MM.1S (cell line): Measurements from ENCODE around the gene ABCA13.

Source experiments
- DNase-seq: peaks from one replicate; pipeline ENCODE4 v3.0.0-alpha.2; 2015
- H2AFZ ChIP-seq: fragments of 300-600 bp; sonication (generic); 2 replicates; pipeline ENCODE4 v1.6.0; 2016; ENCODE audit warnings: antibody characterized with exemption, low read length
- H3F3A ChIP-seq: fragments of 300-600 bp; sonication (generic); 2 replicates; pipeline ENCODE4 v1.6.1; 2016; ENCODE audit warnings: mild to moderate bottlenecking, antibody characterized with exemption, low read length, moderate library complexity, mixed read lengths; ENCODE audit not compliant: insufficient read depth
- H3K27ac ChIP-seq: fragments of 300-600 bp; sonication (generic); 2 replicates; pipeline ENCODE4 v1.5.1; 2016; ENCODE audit warnings: mild to moderate bottlenecking, low read length
- H3K27me3 ChIP-seq: fragments of 300-600 bp; sonication (generic); replicated peaks from 2 replicates; pipeline ENCODE4 v1.6.0; 2016; ENCODE audit warnings: low read length; ENCODE audit not compliant: insufficient read depth
- H3K36me3 ChIP-seq: fragments of 300-600 bp; sonication (generic); replicated peaks from 2 replicates; pipeline ENCODE4 v1.6.1; 2016; ENCODE audit warnings: mild to moderate bottlenecking, low read length, mixed read lengths; ENCODE audit not compliant: insufficient read depth
- H3K4me1 ChIP-seq: fragments of 300-600 bp; sonication (generic); 2 replicates; pipeline ENCODE4 v1.6.1; 2016; ENCODE audit warnings: low read length, mixed read lengths
- H3K4me2 ChIP-seq: fragments of 300-600 bp; sonication (generic); 2 replicates; pipeline ENCODE4 v1.6.0; 2016; ENCODE audit warnings: low read depth, low read length
- H3K4me3 ChIP-seq: fragments of 300-600 bp; sonication (generic); 2 replicates; pipeline ENCODE4 v1.5.1; 2016; ENCODE audit warnings: low read length, mixed read lengths
- H3K79me2 ChIP-seq: fragments of 300-600 bp; sonication (generic); 2 replicates; pipeline ENCODE4 v1.6.1; 2016; ENCODE audit warnings: mixed run types, low read length, mixed read lengths
- H3K9ac ChIP-seq: fragments of 300-600 bp; sonication (generic); 2 replicates; pipeline ENCODE4 v1.6.1; 2016; ENCODE audit warnings: low read length, mixed read lengths
- H3K9me2 ChIP-seq: fragments of 300-600 bp; sonication (generic); replicated peaks from 2 replicates; pipeline ENCODE4 v1.6.1; 2016; ENCODE audit warnings: mild to moderate bottlenecking, low read length, mixed read lengths; ENCODE audit not compliant: insufficient read depth
- H3K9me3 ChIP-seq: fragments of 300-600 bp; sonication (generic); replicated peaks from 2 replicates; pipeline ENCODE4 v1.6.1; 2016; ENCODE audit warnings: mild to moderate bottlenecking, low read length, mixed read lengths; ENCODE audit not compliant: insufficient read depth
- H4K20me1 ChIP-seq: fragments of 300-600 bp; sonication (generic); 2 replicates; pipeline ENCODE4 v1.6.1; 2016; ENCODE audit warnings: mild to moderate bottlenecking, low read length, moderate library complexity, mixed read lengths; ENCODE audit not compliant: insufficient read depth
- CTCF ChIP-seq: fragments of 300-600 bp; sonication (generic); IDR thresholded peaks from 2 replicates; pipeline ENCODE4 v1.5.1; 2016; ENCODE audit warnings: antibody characterized with exemption, low read length, mixed read lengths
- EZH2 ChIP-seq: fragments of 300-600 bp; sonication (generic); optimal IDR thresholded peaks from 2 replicates; pipeline ENCODE3; 2017; ENCODE audit warnings: low read depth, mild to moderate bottlenecking, antibody characterized with exemption, low read length, mixed read lengths
- EZH2phosphoT487 ChIP-seq: fragments of 300-600 bp; sonication (generic); IDR thresholded peaks from 2 replicates; pipeline ENCODE4 v1.6.1; 2018; ENCODE audit warnings: antibody characterized with exemption, low read length

ABCA13 gene

GRCh38 chr7:48637382-48637781 is 466.1 kb downstream of the ABCA13 start:
- DNase-seq, result no peak
- Histone ChIP-seq H3K4me3 (no peak overlapping the region), H3K27ac (no peak overlapping the region), H3K36me3 (no peaks in the 10 kb centered on the region), H4K20me1 (no peaks in the 10 kb centered on the region), H3F3A (no peaks in the 10 kb centered on the region), H3K4me1 (no peaks in the 10 kb centered on the region), H3K4me2 (no peak overlapping the region), H3K9me3 (no peaks in the 10 kb centered on the region), H3K79me2 (no peaks in the 10 kb centered on the region), H3K27me3 (no peaks in the 10 kb centered on the region), H2AFZ (no peak overlapping the region), H3K9me2 (no peaks in the 10 kb centered on the region), H3K9ac (no peak overlapping the region)
- TF ChIP-seq CTCF, result no peak
- no peak for TF ChIP-seq EZH2
- no peak for TF ChIP-seq EZH2phosphoT487

- no peaks in the 10 kb centered on the region for H3F3A ChIP-seq
- TF ChIP-seq EZH2 (no peak), EZH2phosphoT487 (no peak), CTCF (no peak)
- H2AFZ ChIP-seq, result no peak overlapping the region
- H3K36me3 ChIP-seq, result no peaks in the 10 kb centered on the region
- no peaks in the 10 kb centered on the region for H3K9me2 ChIP-seq
- no peaks in the 10 kb centered on the region for H3K79me2 ChIP-seq
- no peak overlapping the region for H3K4me3 ChIP-seq
- no peak overlapping the region for H3K4me2 ChIP-seq
- DNase-seq, result no peak
- H3K27ac ChIP-seq, result no peak overlapping the region
- no peaks in the 10 kb centered on the region for H3K9me3 ChIP-seq
- H3K27me3 ChIP-seq, result no peaks in the 10 kb centered on the region
- no peak overlapping the region for H3K9ac ChIP-seq
- no peaks in the 10 kb centered on the region for H4K20me1 ChIP-seq
- no peaks in the 10 kb centered on the region for H3K4me1 ChIP-seq
Measured at GRCh38 chr7:48638041-48638440, 466.8 kb downstream of the ABCA13 start.

- Histone ChIP-seq H3K4me2 (no peak overlapping the region), H2AFZ (no peak overlapping the region), H3K4me1 (no peaks in the 10 kb centered on the region), H4K20me1 (no peaks in the 10 kb centered on the region), H3K79me2 (no peaks in the 10 kb centered on the region), H3K9ac (no peak overlapping the region), H3F3A (no peaks in the 10 kb centered on the region), H3K27ac (no peak overlapping the region), H3K4me3 (no peak overlapping the region), H3K27me3 (no peaks in the 10 kb centered on the region), H3K36me3 (no peaks in the 10 kb centered on the region), H3K9me3 (no peaks in the 10 kb centered on the region), H3K9me2 (no peaks in the 10 kb centered on the region)
- TF ChIP-seq CTCF, result no peak
- TF ChIP-seq EZH2, result no peak
- TF ChIP-seq EZH2phosphoT487, result no peak
- no peak for DNase-seq
Measured at GRCh38 chr7:48643431-48644013, 472.3 kb downstream of the ABCA13 start.
